ENCODE results near the gene HYCC2.
A peak's percentile ranks its signal among the peaks of the same experiment; 100 is the strongest.
"Not testable (repeated sequence)": the region's sequence is repeated elsewhere in the genome, so short reads cannot be mapped to it uniquely, and the experiment has no call there.

HYCC2 gene

GRCh38 chr2:201057715-201058248 is 13.7 kb downstream of the HYCC2 start:
- Histone ChIP-seq H3K27ac (ENCODE audit: low read depth, low read length) (no peak overlapping the region), H4K8ac (ENCODE audit: low read depth, low read length) (no peak overlapping the region), H3K18ac (ENCODE audit: low read length) (no peak overlapping the region), H3K79me1 (ENCODE audit: low read length) (peaks cover 14% of the 10 kb centered on the region), H3K23ac (ENCODE audit: low read length) (no peak overlapping the region), H2BK120ac (ENCODE audit: low read depth, low read length) (no peak overlapping the region), H3K36me3 (ENCODE audit: control insufficient read depth, insufficient read depth, low read length) (no peaks in the 10 kb centered on the region), H2BK5ac (ENCODE audit: low read length) (no peak overlapping the region), H2AK5ac (ENCODE audit: low read length) (no peak overlapping the region), H3K4me1 (ENCODE audit: control insufficient read depth, low read depth, low read length) (peaks cover 17% of the 10 kb centered on the region), H3K79me2 (ENCODE audit: control insufficient read depth, insufficient read depth, low read length) (peaks cover 6% of the 10 kb centered on the region), H3K4me3 (ENCODE audit: low read length) (no peak overlapping the region), H4K5ac (ENCODE audit: low read length) (no peak overlapping the region), H3K9ac (ENCODE audit: low read length) (no peak overlapping the region), H3K4me2 (ENCODE audit: low read length) (no peak overlapping the region), H3K27me3 (ENCODE audit: insufficient read depth, low read length, poor library complexity) (no peaks in the 10 kb centered on the region), H3K4ac (ENCODE audit: low read depth, low read length) (no peak overlapping the region), H2BK15ac (replicated peaks; ENCODE audit: low read depth) (no peak overlapping the region), H3K56ac (ENCODE audit: low read length) (peak overlapping the region; percentile 44)
- no CpG with 5 or more reads among the region's 4 CpGs for WGBS (ENCODE audit: extremely low coverage, insufficient coverage, low lambda C conversion rate)
- peak; percentile 81 for DNase-seq

GRCh38 chr2:201057087-201057521 is 14.4 kb downstream of the HYCC2 start:
- no peak overlapping the region for H3K9ac ChIP-seq (ENCODE audit: low read length)
- no peak overlapping the region for H2BK5ac ChIP-seq (ENCODE audit: low read length)
- H3K23ac ChIP-seq (ENCODE audit: low read length) = no peak overlapping the region
- no peak overlapping the region for H3K27ac ChIP-seq (ENCODE audit: low read depth, low read length)
- H2BK120ac ChIP-seq (ENCODE audit: low read depth, low read length) = no peak overlapping the region
- no CpG with 5 or more reads among the region's 2 CpGs for WGBS (ENCODE audit: extremely low coverage, insufficient coverage, low lambda C conversion rate)
- no peak overlapping the region for H4K8ac ChIP-seq (ENCODE audit: low read depth, low read length)
- no peak for DNase-seq
- H4K5ac ChIP-seq (ENCODE audit: low read length) = no peak overlapping the region
- peaks cover 17% of the 10 kb centered on the region for H3K4me1 ChIP-seq (ENCODE audit: control insufficient read depth, low read depth, low read length)
- no peak overlapping the region for H3K18ac ChIP-seq (ENCODE audit: low read length)
- H3K4me2 ChIP-seq (ENCODE audit: low read length) = no peak overlapping the region
- no peak overlapping the region for H2AK5ac ChIP-seq (ENCODE audit: low read length)
- H3K79me1 ChIP-seq (ENCODE audit: low read length) = peaks cover 15% of the 10 kb centered on the region
- H3K56ac ChIP-seq (ENCODE audit: low read length) = no peak overlapping the region
- H3K27me3 ChIP-seq (ENCODE audit: insufficient read depth, low read length, poor library complexity) = no peaks in the 10 kb centered on the region
- no peak overlapping the region for H3K4ac ChIP-seq (ENCODE audit: low read depth, low read length)
- no peak overlapping the region for H2BK15ac ChIP-seq (replicated peaks; ENCODE audit: low read depth)
- H3K36me3 ChIP-seq (ENCODE audit: control insufficient read depth, insufficient read depth, low read length) = no peaks in the 10 kb centered on the region
- no peak overlapping the region for H3K4me3 ChIP-seq (ENCODE audit: low read length)
- H3K79me2 ChIP-seq (ENCODE audit: control insufficient read depth, insufficient read depth, low read length) = peaks cover 6% of the 10 kb centered on the region

- no CpG with 5 or more reads among the region's 11 CpGs for WGBS (ENCODE audit: extremely low coverage, insufficient coverage, low lambda C conversion rate)
- Histone ChIP-seq H3K18ac (ENCODE audit: low read length) (no peak overlapping the region), H2BK15ac (replicated peaks; ENCODE audit: low read depth) (no peak overlapping the region), H3K4ac (ENCODE audit: low read depth, low read length) (no peak overlapping the region), H3K4me1 (ENCODE audit: control insufficient read depth, low read depth, low read length) (no peaks in the 10 kb centered on the region), H3K36me3 (ENCODE audit: control insufficient read depth, insufficient read depth, low read length) (no peaks in the 10 kb centered on the region), H2BK120ac (ENCODE audit: low read depth, low read length) (no peak overlapping the region), H2AK5ac (ENCODE audit: low read length) (no peak overlapping the region), H3K27ac (ENCODE audit: low read depth, low read length) (no peak overlapping the region), H3K79me2 (ENCODE audit: control insufficient read depth, insufficient read depth, low read length) (no peaks in the 10 kb centered on the region), H3K56ac (ENCODE audit: low read length) (no peak overlapping the region), H4K5ac (ENCODE audit: low read length) (no peak overlapping the region), H3K4me3 (ENCODE audit: low read length) (no peak overlapping the region), H3K23ac (ENCODE audit: low read length) (no peak overlapping the region), H3K4me2 (ENCODE audit: low read length) (no peak overlapping the region), H2BK5ac (ENCODE audit: low read length) (no peak overlapping the region), H3K79me1 (ENCODE audit: low read length) (peaks cover 9% of the 10 kb centered on the region), H3K9ac (ENCODE audit: low read length) (no peak overlapping the region), H3K27me3 (ENCODE audit: insufficient read depth, low read length, poor library complexity) (no peaks in the 10 kb centered on the region), H4K8ac (ENCODE audit: low read depth, low read length) (no peak overlapping the region)
- no peak for DNase-seq
These were observed 22.0 kb downstream of the HYCC2 start for GRCh38 chr2:201049455-201049854.

GRCh38 chr2:201046881-201047280 is 24.6 kb downstream of the HYCC2 start:
- no peak overlapping the region for H2BK15ac ChIP-seq (replicated peaks; ENCODE audit: low read depth)
- H3K4me3 ChIP-seq (ENCODE audit: low read length) = no peak overlapping the region
- WGBS (ENCODE audit: extremely low coverage, insufficient coverage, low lambda C conversion rate) = no CpG with 5 or more reads among the region's 2 CpGs
- H2BK5ac ChIP-seq (ENCODE audit: low read length) = no peak overlapping the region
- no peak overlapping the region for H4K8ac ChIP-seq (ENCODE audit: low read depth, low read length)
- H3K18ac ChIP-seq (ENCODE audit: low read length) = no peak overlapping the region
- no peak overlapping the region for H4K5ac ChIP-seq (ENCODE audit: low read length)
- no peak overlapping the region for H3K9ac ChIP-seq (ENCODE audit: low read length)
- H3K23ac ChIP-seq (ENCODE audit: low read length) = no peak overlapping the region
- no peak overlapping the region for H3K56ac ChIP-seq (ENCODE audit: low read length)
- H3K79me2 ChIP-seq (ENCODE audit: control insufficient read depth, insufficient read depth, low read length) = no peaks in the 10 kb centered on the region
- H3K27me3 ChIP-seq (ENCODE audit: insufficient read depth, low read length, poor library complexity) = no peaks in the 10 kb centered on the region
- no peaks in the 10 kb centered on the region for H3K4me1 ChIP-seq (ENCODE audit: control insufficient read depth, low read depth, low read length)
- H2BK120ac ChIP-seq (ENCODE audit: low read depth, low read length) = no peak overlapping the region
- no peak overlapping the region for H3K27ac ChIP-seq (ENCODE audit: low read depth, low read length)
- H3K36me3 ChIP-seq (ENCODE audit: control insufficient read depth, insufficient read depth, low read length) = no peaks in the 10 kb centered on the region
- no peak overlapping the region for H3K4ac ChIP-seq (ENCODE audit: low read depth, low read length)
- DNase-seq = no peak
- H2AK5ac ChIP-seq (ENCODE audit: low read length) = no peak overlapping the region
- H3K4me2 ChIP-seq (ENCODE audit: low read length) = no peak overlapping the region
- H3K79me1 ChIP-seq (ENCODE audit: low read length) = peaks cover 6% of the 10 kb centered on the region

- not testable (repeated sequence) for H3K56ac ChIP-seq (ENCODE audit: low read length); H2AK5ac ChIP-seq (ENCODE audit: low read length); H3K4ac ChIP-seq (ENCODE audit: low read depth, low read length); H3K4me1 ChIP-seq (ENCODE audit: control insufficient read depth, low read depth, low read length); H3K9ac ChIP-seq (ENCODE audit: low read length); H3K79me1 ChIP-seq (ENCODE audit: low read length); DNase-seq; H3K27ac ChIP-seq (ENCODE audit: low read depth, low read length); H4K8ac ChIP-seq (ENCODE audit: low read depth, low read length); H3K27me3 ChIP-seq (ENCODE audit: insufficient read depth, low read length, poor library complexity); H3K18ac ChIP-seq (ENCODE audit: low read length); H2BK120ac ChIP-seq (ENCODE audit: low read depth, low read length); H3K79me2 ChIP-seq (ENCODE audit: control insufficient read depth, insufficient read depth, low read length); H2BK15ac ChIP-seq (replicated peaks; ENCODE audit: low read depth); H4K5ac ChIP-seq (ENCODE audit: low read length); H3K23ac ChIP-seq (ENCODE audit: low read length); H3K4me2 ChIP-seq (ENCODE audit: low read length); H3K36me3 ChIP-seq (ENCODE audit: control insufficient read depth, insufficient read depth, low read length); H2BK5ac ChIP-seq (ENCODE audit: low read length); H3K4me3 ChIP-seq (ENCODE audit: low read length)
- WGBS (ENCODE audit: extremely low coverage, insufficient coverage, low lambda C conversion rate) = no CpG with 5 or more reads among the region's 5 CpGs
These were observed 28.4 kb downstream of the HYCC2 start for GRCh38 chr2:201043050-201043449.

- H3K4me3 ChIP-seq (ENCODE audit: low read length); H3K4me1 ChIP-seq (ENCODE audit: control insufficient read depth, low read depth, low read length); H3K27ac ChIP-seq (ENCODE audit: low read depth, low read length); H3K9ac ChIP-seq (ENCODE audit: low read length); H3K27me3 ChIP-seq (ENCODE audit: insufficient read depth, low read length, poor library complexity); H2AK5ac ChIP-seq (ENCODE audit: low read length); DNase-seq; H3K36me3 ChIP-seq (ENCODE audit: control insufficient read depth, insufficient read depth, low read length); H3K4ac ChIP-seq (ENCODE audit: low read depth, low read length); H3K18ac ChIP-seq (ENCODE audit: low read length); H3K79me1 ChIP-seq (ENCODE audit: low read length); H3K23ac ChIP-seq (ENCODE audit: low read length); H4K8ac ChIP-seq (ENCODE audit: low read depth, low read length); H4K5ac ChIP-seq (ENCODE audit: low read length); H3K79me2 ChIP-seq (ENCODE audit: control insufficient read depth, insufficient read depth, low read length); H2BK120ac ChIP-seq (ENCODE audit: low read depth, low read length); H3K4me2 ChIP-seq (ENCODE audit: low read length); H2BK15ac ChIP-seq (replicated peaks; ENCODE audit: low read depth); H3K56ac ChIP-seq (ENCODE audit: low read length); H2BK5ac ChIP-seq (ENCODE audit: low read length): not testable (repeated sequence)
- no CpG with 5 or more reads among the region's 36 CpGs for WGBS (ENCODE audit: extremely low coverage, insufficient coverage, low lambda C conversion rate)
These were observed 29.0 kb downstream of the HYCC2 start for GRCh38 chr2:201042451-201042850.
